Prostate gland (tissue), 2 donors: ENCODE measurements around the gene TMA7B.

Source experiments
- CTCF ChIP-seq, 4 experiments: fragments of 200-600 bp in 2 of 4; fragments of 450-650 bp in 2 of 4; sonication (generic) in 2 of 4; IDR thresholded peaks; 1 replicate in 3 of 4; 2 replicates in 1 of 4; pipeline ENCODE4 v1.5.1; 2016 to 2019; ENCODE audit warnings: antibody characterized with exemption in 4 of 4, mild to moderate bottlenecking in 2 of 4, moderate library complexity in 2 of 4
- POLR2A ChIP-seq: fragments of 450-650 bp; IDR thresholded peaks from one replicate; pipeline ENCODE4 v1.6.1; 2016; ENCODE audit warnings: antibody characterized with exemption, mild to moderate bottlenecking
- POLR2AphosphoS5 ChIP-seq: sonication (generic); formaldehyde crosslinking; IDR thresholded peaks from one replicate; pipeline ENCODE4 v1.6.1; 2017; ENCODE audit warnings: antibody characterized with exemption

GRCh38 chr22:39935116-39935515 is 25.1 kb upstream of the TMA7B start:
- TF ChIP-seq CTCF (IDR thresholded peaks at IDR 0.05) = no peak
- no peak for TF ChIP-seq POLR2AphosphoS5
- no peak for TF ChIP-seq POLR2A
